Inflammatory macrophage treated with lipopolysaccharide for 4 hours (primary cell): ENCODE results near the gene HOXC12.
A peak's percentile ranks its signal among the peaks of the same experiment; 100 is the strongest.

Experiments used
- DNase-seq: peaks from one replicate; pipeline ENCODE4 v3.0.0-alpha.2; 2020

Gene HOXC12

GRCh38 chr12:53985692-53985993, 30.9 kb downstream of the HOXC12 start:
- DNase-seq: no peak

GRCh38 chr12:53985994-53986685, 31.4 kb downstream of the HOXC12 start:
- DNase-seq: no peak

- no peak for DNase-seq
These were observed 32.2 kb downstream of the HOXC12 start for GRCh38 chr12:53986686-53987483.

- no peak for DNase-seq
These were observed 33.1 kb downstream of the HOXC12 start for GRCh38 chr12:53987787-53988230.

GRCh38 chr12:53988541-53989226, 34.0 kb downstream of the HOXC12 start:
- no peak for DNase-seq

- peak; percentile 47 for DNase-seq
These were observed 34.8 kb downstream of the HOXC12 start for GRCh38 chr12:53989227-53990113.

- DNase-seq: no peak
These were observed 35.8 kb downstream of the HOXC12 start for GRCh38 chr12:53990311-53991076.

- no peak for DNase-seq
These were observed 36.4 kb downstream of the HOXC12 start for GRCh38 chr12:53991077-53991460.

GRCh38 chr12:53992377-53992889, 37.7 kb downstream of the HOXC12 start:
- DNase-seq: no peak

- DNase-seq: no peak
These were observed 38.7 kb downstream of the HOXC12 start for GRCh38 chr12:53993162-53994008.

- DNase-seq: no peak
These were observed 39.2 kb downstream of the HOXC12 start for GRCh38 chr12:53994009-53994263.

GRCh38 chr12:53994264-53995001, 39.7 kb downstream of the HOXC12 start:
- DNase-seq: no peak

GRCh38 chr12:53995002-53995377, 40.3 kb downstream of the HOXC12 start:
- no peak for DNase-seq

GRCh38 chr12:53995378-53996239, 40.9 kb downstream of the HOXC12 start:
- peak; percentile 29 for DNase-seq

GRCh38 chr12:53996240-53997203, 41.8 kb downstream of the HOXC12 start:
- DNase-seq: no peak

- no peak for DNase-seq
These were observed 42.8 kb downstream of the HOXC12 start for GRCh38 chr12:53997204-53998109.
